Measurements from ENCODE around the gene MYPOP. TPM values are rescaled to one million over a fixed set of nuclear protein-coding genes. Genes with fewer than 3 reads are reported as not detected.
"Not testable (repeated sequence)": the region's sequence is repeated elsewhere in the genome, so short reads cannot be mapped to it uniquely, and the experiment has no call there.

The MYPOP gene
- polyA plus RNA-seq, 5 donors = 3.6 to 7.5 (median 5.0) TPM

DNA sequence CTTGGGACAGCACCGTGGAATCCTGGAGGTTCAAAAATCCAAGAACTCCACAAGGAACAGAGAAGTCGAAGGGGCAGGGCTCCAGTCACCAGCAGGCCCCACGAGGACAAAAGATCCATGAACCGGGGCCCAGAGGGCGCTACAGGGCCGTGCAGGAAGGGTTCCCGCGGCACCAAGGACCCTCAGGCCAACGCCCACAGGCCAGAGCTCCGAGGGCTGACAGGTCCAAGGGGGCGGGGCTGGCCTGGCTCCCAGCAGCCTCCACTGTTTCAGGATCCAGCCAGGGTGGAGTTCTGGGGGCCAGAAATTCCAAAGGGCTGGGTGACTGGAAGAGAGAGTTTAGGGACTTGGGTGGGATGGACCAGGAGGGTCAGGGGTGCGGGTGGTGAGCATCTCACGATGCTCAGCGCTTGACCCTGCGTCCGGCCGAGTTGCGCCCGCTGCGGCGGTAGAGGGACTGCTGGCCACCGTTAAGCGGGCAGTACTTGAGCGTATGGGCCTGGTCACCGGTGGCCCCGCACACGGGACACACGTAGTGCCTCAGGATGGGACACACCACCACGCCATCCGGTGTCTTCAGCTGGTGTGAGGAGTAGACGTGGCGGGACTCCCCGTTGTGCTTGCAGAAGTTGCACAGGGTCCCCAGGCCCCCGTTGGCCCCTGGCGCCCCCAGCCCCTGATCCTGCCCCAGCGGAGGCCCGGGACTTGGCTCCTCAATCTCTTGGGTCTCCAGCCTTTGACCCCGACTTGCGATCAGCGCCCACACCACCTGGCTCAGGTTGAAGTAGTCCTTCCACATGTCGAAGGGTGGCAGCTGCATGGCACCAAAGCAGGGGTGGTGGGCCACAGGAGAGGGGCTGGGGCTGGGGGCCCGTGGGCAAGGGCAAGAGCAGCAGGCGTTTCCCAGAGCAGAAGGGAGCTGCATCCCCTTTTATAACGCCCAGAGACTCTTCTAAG lies 11.7 kb upstream of the MYPOP start, which contains the start of gene NANOS2:
Gene NANOS2 (minus strand): TSS at position 905 of the 957 bp plus-strand sequence. CDS start 85 bp downstream, at position 820.
- DNase-seq = no peak

DNA sequence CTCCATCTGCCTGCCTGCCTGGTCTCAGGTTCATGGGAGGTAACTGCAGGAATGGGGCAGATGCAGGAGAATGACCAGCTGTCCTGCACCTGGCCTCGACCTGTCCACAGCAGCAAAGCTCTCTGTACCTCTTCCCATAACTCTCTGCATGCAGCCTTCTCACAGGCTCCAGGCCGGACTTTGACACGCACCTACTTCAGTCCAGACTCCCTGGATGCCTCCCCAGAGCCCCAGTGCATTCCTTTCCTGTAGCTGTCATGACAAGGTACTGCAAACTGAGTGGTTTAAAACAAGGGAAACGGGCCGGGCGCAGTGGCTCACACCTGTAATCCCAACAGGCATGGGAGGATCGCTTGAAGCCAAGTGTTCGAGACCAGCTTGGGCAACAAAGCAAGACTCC lies 8.9 kb upstream of the MYPOP start:
- no peak for DNase-seq

DNA sequence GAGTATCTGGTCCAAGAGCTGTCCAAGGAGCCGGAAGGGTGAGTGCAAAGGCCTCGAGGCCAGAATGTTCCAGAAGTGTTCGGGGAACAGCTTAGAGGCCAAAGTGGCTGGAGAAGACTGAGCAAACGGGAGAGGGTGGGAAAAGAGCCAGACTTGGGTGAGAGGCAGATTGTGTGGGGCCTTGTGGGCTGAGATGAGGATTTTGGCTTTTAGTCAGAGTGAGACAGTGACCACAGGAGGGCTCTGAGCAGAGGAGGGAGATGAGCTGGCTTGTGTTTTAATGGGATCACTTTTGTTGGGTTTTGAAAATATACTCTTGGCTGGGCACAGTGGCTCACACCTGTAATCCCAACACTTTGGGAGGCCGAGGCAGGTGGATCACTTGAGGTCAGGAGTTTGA lies 6.5 kb upstream of the MYPOP start:
- no peak for DNase-seq

DNA sequence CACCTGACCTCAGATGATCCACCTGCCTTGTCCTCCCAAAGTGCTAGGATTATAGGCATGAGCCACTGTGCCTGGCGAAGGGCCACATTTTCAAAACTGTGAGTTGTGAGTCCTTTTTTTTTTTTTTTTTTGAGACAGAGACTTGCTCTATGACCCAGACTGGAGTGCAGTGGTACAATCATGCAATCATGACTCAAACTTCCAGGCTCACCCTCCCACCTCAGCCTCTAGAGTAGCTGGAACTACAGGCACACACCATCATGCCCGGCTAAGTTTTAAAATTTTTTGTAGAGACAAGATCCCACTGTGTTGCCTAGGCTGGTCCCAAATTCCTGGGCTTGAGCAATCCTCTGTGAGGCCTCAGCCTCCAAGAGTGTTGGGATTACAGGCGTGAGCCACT lies 3.8 kb upstream of the MYPOP start:
- DNase-seq = no peak

DNA sequence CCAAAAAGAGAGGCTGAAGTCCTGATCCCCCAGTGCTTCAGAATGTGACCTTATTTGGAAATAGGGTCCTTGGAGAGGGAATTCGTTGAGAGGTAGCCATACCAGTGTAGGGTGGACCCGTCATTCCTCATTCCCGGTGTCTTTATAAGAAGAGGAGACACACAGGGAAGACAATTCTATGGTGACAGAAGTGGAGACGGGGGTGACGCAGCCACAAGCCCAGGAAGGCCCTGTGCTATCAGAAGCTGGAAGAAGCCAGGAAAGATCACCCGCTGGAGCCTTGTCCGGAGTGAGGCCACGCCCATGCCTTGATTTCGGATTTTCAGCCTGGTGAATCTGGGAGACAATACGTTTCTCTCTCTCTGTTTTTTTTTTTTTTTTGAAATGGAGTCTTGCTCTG lies 2.6 kb upstream of the MYPOP start:
- DNase-seq = no peak

DNA sequence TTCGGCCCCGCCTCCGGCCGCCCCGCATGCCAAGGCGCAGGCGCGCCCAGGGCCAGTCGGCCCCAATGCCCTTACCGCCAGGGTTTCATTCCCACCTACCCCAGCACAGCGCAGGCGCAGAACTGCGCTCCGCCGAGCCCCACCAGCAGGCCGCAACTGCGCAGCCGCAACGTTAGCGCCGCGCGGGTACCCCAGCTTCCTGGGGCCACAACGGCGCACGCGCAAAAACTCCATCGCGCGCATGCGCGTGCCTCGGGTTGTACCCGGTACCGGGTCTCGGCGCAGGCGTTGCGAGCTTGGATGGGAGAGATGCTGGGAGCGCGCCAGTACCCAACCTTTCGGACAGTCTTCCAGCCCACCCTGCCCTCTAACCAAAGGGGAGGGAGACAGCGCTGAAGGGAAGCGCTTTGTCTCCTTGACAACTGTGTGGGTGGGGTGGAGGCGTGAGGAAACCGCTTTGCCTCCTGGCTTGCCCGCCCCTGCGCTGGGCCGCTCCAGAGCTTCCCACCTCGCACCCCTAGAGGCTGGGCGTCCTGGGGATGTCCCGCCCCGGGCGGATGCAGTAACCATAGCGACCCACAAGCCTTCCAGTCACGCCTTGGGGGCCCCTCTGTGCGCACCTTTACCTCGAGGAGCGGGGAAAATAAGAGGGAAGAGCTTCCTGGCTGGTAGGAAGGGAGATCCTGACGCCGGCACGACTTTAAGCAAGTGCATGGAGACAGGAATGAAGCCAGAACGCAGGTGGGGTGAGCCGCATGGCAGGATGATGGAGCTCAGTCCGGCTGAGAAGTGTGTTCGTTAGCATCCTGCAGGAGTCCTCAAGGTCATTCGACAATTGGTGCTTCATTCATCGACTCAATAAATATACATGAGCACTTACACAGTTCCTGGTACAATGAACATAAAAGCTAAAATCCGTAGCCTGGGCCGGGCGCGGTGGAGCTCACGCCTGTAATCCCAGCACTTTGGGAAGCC lies 525 bp upstream of the MYPOP start:
- DNase-seq = peak; percentile 99 to 100

DNA sequence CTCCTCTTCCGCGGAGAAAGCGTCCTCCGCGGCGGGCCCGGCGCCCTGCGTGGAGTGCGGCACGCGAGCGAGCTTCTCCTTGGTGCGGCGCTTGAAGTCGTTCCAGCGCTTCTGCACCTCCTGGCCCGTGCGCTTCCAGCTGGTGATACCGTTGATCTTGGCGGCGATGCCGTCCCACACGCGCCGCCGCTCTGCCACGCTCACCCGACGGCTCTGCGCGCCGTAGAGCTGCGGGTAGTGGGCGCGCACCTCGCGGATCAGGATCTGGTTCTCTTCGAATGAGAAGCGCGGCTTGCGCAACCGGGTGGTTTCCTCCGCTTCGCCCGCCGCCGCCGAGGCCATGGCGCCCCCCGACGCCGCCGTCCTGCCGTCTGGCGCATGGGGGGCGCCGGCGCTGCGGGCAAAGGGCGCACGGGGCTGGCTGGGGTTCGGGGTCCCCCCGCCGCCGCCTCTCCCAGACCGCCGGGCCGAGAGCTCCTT lies 941 bp downstream of the MYPOP start:
- DNase-seq = peak in 1 of 2 donors; percentile 32

DNA sequence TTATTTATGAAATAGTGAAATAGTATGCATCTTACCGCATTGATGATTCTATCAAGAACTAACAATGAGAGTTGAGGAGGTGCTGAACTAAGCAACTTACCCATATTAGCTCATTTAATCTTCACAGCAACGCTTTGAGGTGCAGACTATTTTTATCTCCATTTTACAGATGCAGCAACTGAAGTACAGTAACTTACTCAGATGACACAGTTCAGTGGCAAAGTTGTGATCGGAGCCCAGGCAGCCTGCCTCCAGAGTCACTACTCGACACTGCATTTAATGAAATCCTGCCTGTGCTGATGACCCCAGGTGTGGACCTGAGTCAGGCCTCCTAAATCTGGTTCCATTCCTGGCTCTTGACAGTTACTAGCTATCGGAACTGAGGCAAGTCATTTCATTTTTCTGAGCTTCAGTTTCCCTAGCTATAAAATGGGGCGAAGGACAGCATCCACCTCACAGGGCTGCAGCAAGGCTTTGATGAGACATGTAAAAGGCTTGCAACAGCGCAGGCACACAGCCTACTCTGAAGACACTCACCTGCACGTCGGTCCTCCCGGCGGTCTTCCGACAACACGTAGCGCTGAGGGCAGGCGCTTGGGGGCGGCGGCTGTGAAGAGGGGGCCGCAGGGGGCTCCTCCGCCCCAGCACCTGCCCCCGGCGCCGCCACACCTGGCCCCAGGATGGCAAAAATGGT lies 1.5 kb downstream of the MYPOP start:
- DNase-seq = no peak

DNA sequence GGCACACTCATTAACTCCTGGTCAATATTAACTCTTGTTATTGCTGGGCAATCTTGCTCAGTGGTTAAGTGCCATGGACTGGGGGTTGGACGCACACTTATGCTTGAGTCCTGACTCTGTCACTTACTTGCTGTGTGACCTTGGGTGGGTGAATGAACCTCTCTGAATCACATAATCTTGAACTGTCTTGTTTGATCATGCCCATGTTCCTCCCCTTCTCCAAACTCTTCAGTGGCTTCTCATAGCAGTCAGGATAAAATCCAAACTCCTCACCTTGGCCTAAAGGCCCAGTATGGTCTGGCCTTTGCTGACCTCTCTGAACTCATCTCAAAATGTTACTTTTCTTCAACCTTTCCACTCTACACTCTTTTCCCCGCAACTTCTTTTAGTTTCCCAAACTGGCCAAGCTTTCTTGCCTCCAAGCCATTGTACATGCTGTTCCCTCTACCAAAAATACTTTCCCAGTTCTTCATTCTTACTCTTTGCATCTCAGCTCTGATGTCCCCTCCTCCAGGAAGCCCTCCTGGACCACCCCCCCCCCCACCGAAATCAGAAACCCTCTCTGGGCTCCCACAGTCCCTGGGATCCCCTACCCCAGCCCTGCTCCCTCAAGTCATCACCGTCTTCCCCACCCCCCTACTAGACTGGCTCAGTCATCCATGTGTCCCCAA lies 2.4 kb downstream of the MYPOP start:
- DNase-seq = no peak

DNA sequence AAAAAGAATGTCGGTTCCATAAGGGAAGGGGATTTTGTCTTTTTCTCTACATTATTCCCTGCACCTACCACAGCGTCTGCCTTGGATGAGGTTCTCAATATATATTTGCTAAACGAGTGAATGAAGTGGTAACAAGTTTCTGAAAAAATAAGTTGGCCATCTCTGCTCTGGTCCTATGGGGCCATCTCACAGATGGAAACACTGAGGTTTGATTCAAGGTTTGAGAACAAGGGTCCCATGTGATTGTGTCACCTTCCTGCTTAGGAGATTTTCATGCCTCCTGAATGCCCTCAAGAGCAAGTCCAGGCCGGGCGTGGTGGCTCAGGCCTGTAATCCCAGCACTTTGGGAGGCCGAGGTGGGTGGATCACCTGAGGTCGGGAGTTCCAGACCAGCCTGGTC lies 3.2 kb downstream of the MYPOP start:
- no peak for DNase-seq

DNA sequence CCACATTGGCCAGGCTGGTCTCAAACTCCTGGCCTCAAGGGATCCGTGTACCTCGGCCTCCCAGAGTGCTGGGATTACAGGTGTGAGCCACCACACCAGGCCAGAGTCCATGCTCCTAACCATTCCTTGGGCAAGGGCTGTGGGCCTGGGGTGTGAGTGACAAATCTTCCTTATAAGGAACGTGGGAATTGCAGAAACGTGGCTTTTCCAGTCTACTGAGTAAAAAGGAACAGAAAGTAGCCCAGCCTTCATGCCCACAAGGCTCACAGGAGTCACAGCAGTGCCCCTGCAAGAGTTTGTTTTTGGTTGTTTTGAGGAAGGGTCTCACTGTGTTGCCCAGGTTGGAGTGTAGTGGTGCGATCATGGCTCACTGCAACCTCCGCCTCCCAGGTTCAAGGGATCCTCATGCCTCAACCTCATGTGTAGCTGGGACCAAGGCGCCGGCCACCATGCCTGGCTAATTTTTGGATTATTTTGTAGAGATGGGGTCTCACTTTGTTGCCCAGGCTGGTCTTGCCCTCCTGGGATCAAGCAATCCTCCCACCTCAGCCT lies 5.1 kb downstream of the MYPOP start:
- no peak for DNase-seq

DNA sequence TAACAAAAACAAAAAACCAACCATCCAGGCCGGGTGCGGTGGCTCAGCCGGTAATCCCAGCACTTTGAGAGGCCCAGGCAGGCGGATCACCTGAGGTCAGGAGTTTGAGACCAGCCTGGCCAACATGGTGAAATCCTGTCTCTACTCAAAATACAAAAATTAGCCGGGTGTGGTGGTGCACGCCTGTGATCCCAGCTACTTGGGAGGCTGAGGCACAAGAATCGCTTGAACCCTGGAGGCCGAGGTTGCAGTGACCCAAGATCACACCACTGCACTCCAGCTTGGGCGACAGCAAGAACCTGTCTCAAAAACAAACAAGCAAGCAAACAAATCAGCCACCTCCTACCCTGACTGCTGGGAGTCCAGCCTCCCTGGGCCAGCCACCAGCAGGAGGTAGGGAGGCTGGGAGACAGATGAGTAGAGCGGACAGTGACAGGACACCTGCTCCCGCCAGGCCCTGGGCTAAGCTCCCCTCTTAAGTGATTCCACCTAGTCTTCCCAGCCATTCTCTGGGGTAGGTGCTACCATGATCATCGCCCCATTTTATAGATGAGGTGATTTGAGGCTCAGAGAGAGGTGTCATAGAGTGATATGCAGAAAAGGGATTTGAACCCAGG lies 6.3 kb downstream of the MYPOP start:
- not testable (repeated sequence) for DNase-seq

DNA sequence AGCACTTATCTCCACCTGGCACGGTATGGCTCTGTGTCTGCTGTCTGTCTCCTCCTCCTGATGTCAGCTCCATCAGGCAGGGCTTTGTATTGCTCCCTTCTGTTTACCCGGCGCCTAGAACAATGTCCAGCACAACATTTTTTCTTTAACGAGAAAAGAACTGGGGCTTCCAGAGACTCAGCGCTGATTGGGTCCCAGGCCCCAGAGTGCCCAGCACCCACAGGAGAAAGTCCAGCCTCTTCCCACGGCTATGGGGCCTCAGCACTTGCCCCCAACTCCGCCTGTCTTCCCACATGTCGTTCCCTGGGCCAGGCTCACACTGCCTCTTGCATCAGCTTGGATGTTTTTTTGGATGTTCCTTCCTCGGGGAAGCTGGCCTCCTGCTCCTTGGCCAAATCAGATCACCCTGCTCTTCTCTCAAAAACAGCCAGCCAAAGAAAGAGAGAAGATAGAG lies 6.9 kb downstream of the MYPOP start:
- DNase-seq = no peak

DNA sequence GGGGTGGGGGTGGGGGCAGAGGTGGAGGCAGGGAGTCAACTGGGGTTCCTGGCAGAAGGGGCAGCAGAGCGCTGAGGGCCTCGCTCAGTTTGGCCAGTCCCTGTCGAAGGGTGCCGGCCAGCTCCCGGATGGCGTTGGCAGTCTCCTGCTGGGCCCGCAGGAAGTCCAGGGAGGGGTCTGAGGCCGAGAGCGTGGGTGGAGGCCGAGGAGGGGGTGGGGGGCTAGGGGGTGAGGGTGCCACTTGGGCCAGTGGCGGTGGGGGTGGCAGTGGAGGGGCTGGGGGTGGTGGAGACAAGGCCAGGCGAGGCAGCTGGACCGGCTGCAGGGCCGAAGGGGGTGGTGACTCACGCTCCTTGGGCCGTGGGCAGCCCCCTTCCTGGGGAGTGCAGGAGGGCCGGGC lies 11.5 kb downstream of the MYPOP start:
- no peak for DNase-seq

DNA sequence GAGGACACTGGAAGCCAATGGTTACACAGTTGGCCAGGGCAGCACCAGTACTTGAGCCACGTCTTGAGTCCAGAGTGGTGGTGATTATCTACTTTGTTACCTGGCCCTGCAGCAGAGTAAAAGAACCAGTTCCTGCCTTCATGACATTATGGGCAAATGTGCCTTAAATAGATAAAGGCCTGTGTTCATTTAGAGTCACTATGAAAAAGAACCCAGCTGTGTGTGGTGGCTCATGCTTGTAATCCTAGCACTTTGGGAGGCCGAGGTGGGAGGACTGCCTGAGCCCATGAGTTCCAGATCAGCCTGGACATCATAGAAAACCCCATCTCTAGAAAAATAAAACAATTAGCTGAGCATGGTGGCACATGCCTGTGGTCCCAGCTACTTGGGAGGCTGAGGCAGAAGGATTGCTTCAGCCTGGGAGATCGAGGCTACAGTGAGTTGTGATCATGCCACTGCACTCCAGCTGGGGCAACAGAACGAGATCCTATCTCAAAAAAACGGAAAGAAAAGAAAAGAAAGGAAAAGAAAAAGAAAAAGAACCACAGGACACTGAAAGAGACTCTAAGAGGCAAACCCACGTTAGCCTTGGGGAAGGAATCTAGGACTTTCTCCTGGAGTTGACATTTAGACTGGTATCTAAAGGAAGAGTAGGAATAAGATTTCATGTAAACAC lies 13.1 kb downstream of the MYPOP start:
- DNase-seq = no peak

DNA sequence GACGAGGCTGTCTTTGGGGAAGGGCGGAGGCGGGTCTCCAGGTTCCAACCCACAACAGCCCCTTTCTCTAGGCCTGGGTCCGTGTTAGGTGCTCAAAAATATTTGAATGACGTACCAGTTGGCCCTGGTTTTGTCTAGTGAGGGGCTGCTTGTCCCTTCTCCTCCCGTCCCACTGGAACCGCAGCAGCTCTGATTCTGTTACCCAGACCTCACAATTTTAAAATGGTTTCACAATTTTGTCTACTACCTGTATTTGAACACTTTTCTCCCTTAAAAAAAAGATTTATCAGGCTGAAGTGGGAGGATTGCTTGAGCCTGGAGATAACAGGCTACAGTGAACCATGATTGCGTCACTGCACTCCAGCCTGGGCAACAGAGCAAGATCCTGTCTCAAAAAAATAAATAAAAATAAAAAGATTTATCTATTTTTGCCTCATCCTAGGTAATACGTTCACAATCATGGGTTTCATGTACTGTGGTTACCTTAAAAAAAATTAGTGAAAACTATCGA lies 15.2 kb downstream of the MYPOP start:
- DNase-seq = no peak

DNA sequence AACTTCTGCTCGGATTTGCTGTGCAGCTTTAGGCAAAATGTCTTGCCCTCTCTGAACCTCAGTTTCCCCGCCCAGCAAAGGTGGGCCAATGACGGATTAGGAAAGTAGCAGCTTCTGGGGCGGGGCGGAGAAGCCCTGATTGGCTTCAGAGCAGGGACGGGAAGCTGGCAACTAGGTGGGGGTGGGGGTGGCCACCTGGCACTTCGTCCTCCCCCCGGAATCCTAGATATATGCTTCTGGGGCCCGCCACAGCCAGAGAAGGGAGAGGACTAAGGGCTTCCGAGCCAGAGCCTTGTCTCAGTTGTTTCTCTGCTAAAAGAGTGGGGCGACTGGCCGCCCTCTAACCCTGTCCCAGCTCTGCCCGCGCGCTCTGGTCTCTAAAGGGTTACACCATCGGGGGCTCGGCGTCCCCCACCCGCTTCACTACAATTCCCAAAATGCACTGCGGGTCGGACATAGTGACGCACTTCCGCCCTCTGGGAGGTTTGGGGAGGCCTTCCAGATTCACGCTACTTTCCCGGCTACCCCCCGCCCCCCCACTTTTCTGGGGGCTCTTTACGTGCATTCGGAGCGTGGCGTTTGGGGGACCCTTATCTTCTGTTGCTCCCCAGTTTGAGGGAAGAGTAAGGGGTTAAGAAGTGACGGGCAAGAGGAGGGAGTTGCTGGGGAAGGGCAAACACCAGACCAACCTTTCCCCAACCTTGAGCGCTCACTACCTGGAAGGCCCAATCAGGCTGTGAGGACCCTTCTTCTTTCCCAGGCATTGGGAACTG lies 15.8 kb downstream of the MYPOP start:
- DNase-seq = peak; percentile 89 to 92

Measured in right lung (tissue), 5 donors.